Stimulated activated CD8-positive, alpha-beta memory T cell treated with anti-CD3 and anti-CD28 coated beads, Interleukin-7, amount 100 ng/mL, for 24 hours (primary cell): ENCODE results near the gene RASA1.
A peak's percentile ranks its signal among the peaks of the same experiment; 100 is the strongest.

ENCODE experiments used
- DNase-seq: peaks from one replicate; pipeline ENCODE4 v3.0.0-alpha.2; 2020; ENCODE audit warnings: low read depth

Gene RASA1

GRCh38 chr5:87403899-87404298 lies 136.2 kb downstream of the RASA1 start:
- no peak for DNase-seq

- no peak for DNase-seq
These were observed 136.7 kb downstream of the RASA1 start for GRCh38 chr5:87404359-87404758.

GRCh38 chr5:87405472-87406155 lies 137.9 kb downstream of the RASA1 start:
- no peak for DNase-seq

GRCh38 chr5:87408204-87408603 lies 140.5 kb downstream of the RASA1 start:
- DNase-seq: no peak

- DNase-seq: no peak
These were observed 143.2 kb downstream of the RASA1 start for GRCh38 chr5:87410931-87411330.

GRCh38 chr5:87411586-87411972 lies 143.9 kb downstream of the RASA1 start:
- DNase-seq: no peak

- no peak for DNase-seq
These were observed 144.4 kb downstream of the RASA1 start for GRCh38 chr5:87411973-87412629.

- DNase-seq: peak; percentile 87
These were observed 145.1 kb downstream of the RASA1 start, which contains the start of gene CCNH for GRCh38 chr5:87412630-87413342. CCNH (minus strand) TSS chr5:87412930; CDS start chr5:87412794, 136 bp downstream.

GRCh38 chr5:87413343-87413645 lies 145.6 kb downstream of the RASA1 start:
- DNase-seq: no peak

GRCh38 chr5:87418506-87418905 lies 150.8 kb downstream of the RASA1 start:
- DNase-seq: no peak

GRCh38 chr5:87421307-87421706 lies 153.6 kb downstream of the RASA1 start:
- DNase-seq: no peak

GRCh38 chr5:87423755-87424154 lies 156.1 kb downstream of the RASA1 start:
- DNase-seq: no peak

- DNase-seq: no peak
These were observed 163.3 kb downstream of the RASA1 start for GRCh38 chr5:87430863-87431457.

GRCh38 chr5:87432460-87432859 lies 164.8 kb downstream of the RASA1 start:
- DNase-seq: no peak

- DNase-seq: no peak
These were observed 166.3 kb downstream of the RASA1 start for GRCh38 chr5:87433945-87434344.

GRCh38 chr5:87434461-87434860 lies 166.8 kb downstream of the RASA1 start:
- no peak for DNase-seq

GRCh38 chr5:87435144-87435694 lies 167.5 kb downstream of the RASA1 start:
- DNase-seq: no peak

- DNase-seq: no peak
These were observed 170.0 kb downstream of the RASA1 start for GRCh38 chr5:87437724-87438123.

- no peak for DNase-seq
These were observed 170.5 kb downstream of the RASA1 start for GRCh38 chr5:87438231-87438630.
